Hepatocyte (in vitro differentiated cells): ENCODE measurements around the gene PGA5. TPM values are rescaled to one million over a fixed set of nuclear protein-coding genes. Genes with fewer than 3 reads are reported as not detected.
"Not testable (repeated sequence)": the region's sequence is repeated elsewhere in the genome, so short reads cannot be mapped to it uniquely, and the experiment has no call there.

Source experiments
- DNase-seq: peaks from one replicate; pipeline ENCODE4 v3.0.0-alpha.2; 2016; ENCODE audit warnings: low spot score
- H2AFZ ChIP-seq: fragments of 200-600 bp; sonication (generic); 2 replicates; pipeline ENCODE4 v1.6.0; 2016; ENCODE audit warnings: antibody characterized with exemption, mild to moderate bottlenecking
- H3K27ac ChIP-seq: fragments of 200-600 bp; sonication (generic); 2 replicates; pipeline ENCODE4 v1.5.1; 2016; ENCODE audit warnings: mild to moderate bottlenecking
- H3K27me3 ChIP-seq: fragments of 200-600 bp; sonication (generic); 2 replicates; pipeline ENCODE4 v1.6.1; 2016
- H3K36me3 ChIP-seq: fragments of 200-600 bp; sonication (generic); replicated peaks from 2 replicates; pipeline ENCODE4 v1.5.1; 2016; ENCODE audit warnings: low read depth; ENCODE audit not compliant: insufficient read depth
- H3K4me1 ChIP-seq: fragments of 200-600 bp; sonication (generic); 2 replicates; pipeline ENCODE4 v1.5.1; 2016; ENCODE audit warnings: mild to moderate bottlenecking, moderate library complexity; ENCODE audit not compliant: insufficient read depth
- H3K4me2 ChIP-seq: fragments of 200-600 bp; sonication (generic); 2 replicates; pipeline ENCODE4 v1.6.0; 2016
- H3K4me3 ChIP-seq: fragments of 200-600 bp; sonication (generic); 2 replicates; pipeline ENCODE4 v1.5.1; 2016; ENCODE audit warnings: mild to moderate bottlenecking
- H3K79me2 ChIP-seq: fragments of 200-600 bp; sonication (generic); 2 replicates; pipeline ENCODE4 v1.6.0; 2017; ENCODE audit warnings: mild to moderate bottlenecking
- H3K9me2 ChIP-seq: fragments of 200-600 bp; sonication (generic); replicated peaks from 2 replicates; pipeline ENCODE4 v1.6.0; 2017; ENCODE audit warnings: mild to moderate bottlenecking; ENCODE audit not compliant: insufficient read depth
- H3K9me3 ChIP-seq: fragments of 200-600 bp; sonication (generic); 2 replicates; pipeline ENCODE4 v1.5.1; 2016; ENCODE audit warnings: low read depth, mild to moderate bottlenecking
- H4K20me1 ChIP-seq: fragments of 200-600 bp; sonication (generic); 2 replicates; pipeline ENCODE4 v1.6.0; 2016; ENCODE audit warnings: mild to moderate bottlenecking; ENCODE audit not compliant: insufficient read depth, poor library complexity, severe bottlenecking
- WGBS: methylation state at CpG from one replicate; pipeline ENCODE4 v1.1.6; 2016; ENCODE audit warnings: low lambda C conversion rate; ENCODE audit errors: missing lambda C conversion rate; 5-methylcytosine and 5-hydroxymethylcytosine counted together
- polyA plus RNA-seq: library from polyadenylated mRNA; unstranded; fragments of >200 nt; fragmentation: Nextera tagmentation; extraction: Ambion mirVana; gene quantifications from 2 replicates; pipeline ENCODE4 v1.2.1, GENCODE V29; 2016
- total RNA-seq: library from RNA; depleted of rRNA; stranded (reverse); fragments of >200 nt; gene quantifications from 2 replicates; pipeline ENCODE4 v1.2.3, GENCODE V29; 2014

The PGA5 gene
- total and polyA plus RNA-seq, 2 experiments from 2014 or later = 0.77 to 1.8 TPM

DNA sequence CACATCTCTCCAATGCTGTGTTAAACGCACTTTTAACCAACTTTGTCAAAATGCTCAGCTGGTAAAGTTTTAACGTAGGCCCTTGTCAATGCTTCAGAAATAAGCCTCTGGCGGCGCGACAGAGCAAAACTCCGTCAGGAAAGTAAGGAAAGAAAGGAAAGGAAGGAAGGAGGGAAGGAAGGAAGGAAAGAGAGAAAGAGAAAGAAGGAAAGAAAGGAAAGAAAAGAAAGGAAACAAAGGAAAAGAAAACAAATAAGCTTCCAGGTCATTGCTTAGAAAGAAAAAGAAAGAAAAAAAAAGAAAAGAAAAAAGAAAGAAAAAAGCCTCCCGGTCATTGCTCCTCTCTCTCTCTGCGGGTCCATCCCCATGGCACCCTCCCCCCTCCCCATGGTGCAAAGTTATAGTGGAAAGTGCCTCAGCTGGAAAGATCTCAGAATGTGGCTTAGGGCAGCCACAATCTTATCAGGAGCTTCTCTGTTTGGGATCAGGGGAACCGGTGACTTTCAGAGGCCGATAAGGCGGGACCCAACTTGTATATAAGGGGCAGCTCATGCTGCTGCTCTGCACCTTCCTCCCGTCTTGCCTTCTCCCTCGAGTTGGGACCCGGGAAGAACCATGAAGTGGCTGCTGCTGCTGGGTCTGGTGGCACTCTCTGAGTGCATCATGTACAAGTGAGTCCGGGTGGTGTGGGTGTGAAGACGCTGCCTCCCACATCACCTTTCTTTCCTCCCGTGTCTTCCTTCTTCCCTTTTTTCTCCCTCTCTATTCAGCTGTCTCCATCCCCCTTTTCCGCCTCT is 37.8 kb upstream of the PGA5 start, which contains the start of gene PGA3:
TSS of gene PGA3 (plus strand) at position 566 of the 797 bp plus-strand sequence. CDS start at position 616, 50 bp downstream.
- H3K36me3 ChIP-seq, H2AFZ ChIP-seq, H3K4me3 ChIP-seq, H3K9me3 ChIP-seq, H3K27ac ChIP-seq, H4K20me1 ChIP-seq, H3K9me2 ChIP-seq, H3K4me2 ChIP-seq, H3K79me2 ChIP-seq, DNase-seq, H3K27me3 ChIP-seq, H3K4me1 ChIP-seq: not testable (repeated sequence)
- WGBS = 55% methylated on average over 16 of the region's 18 CpGs

DNA sequence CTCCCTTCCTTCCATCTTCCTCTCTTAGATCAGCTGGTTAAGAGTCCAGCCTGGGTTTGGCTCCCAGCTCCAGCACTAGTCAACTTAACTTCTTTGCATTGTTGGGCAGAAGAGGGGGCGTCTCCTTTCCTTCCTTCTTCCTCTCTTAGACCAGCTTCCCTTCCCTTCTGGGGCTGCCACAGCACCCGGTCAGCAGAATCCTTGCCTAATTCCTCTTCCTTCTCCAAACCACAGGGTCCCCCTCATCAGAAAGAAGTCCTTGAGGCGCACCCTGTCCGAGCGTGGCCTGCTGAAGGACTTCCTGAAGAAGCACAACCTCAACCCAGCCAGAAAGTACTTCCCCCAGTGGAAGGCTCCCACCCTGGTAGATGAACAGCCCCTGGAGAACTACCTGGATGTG is 37.1 kb upstream of the PGA5 start:
- H3K27me3 ChIP-seq, H4K20me1 ChIP-seq, H2AFZ ChIP-seq, H3K4me1 ChIP-seq, H3K4me2 ChIP-seq, H3K27ac ChIP-seq, H3K4me3 ChIP-seq, H3K9me2 ChIP-seq, H3K79me2 ChIP-seq, H3K9me3 ChIP-seq, DNase-seq, H3K36me3 ChIP-seq: not testable (repeated sequence)
- no CpG with 5 or more reads among the region's 5 CpGs for WGBS

DNA sequence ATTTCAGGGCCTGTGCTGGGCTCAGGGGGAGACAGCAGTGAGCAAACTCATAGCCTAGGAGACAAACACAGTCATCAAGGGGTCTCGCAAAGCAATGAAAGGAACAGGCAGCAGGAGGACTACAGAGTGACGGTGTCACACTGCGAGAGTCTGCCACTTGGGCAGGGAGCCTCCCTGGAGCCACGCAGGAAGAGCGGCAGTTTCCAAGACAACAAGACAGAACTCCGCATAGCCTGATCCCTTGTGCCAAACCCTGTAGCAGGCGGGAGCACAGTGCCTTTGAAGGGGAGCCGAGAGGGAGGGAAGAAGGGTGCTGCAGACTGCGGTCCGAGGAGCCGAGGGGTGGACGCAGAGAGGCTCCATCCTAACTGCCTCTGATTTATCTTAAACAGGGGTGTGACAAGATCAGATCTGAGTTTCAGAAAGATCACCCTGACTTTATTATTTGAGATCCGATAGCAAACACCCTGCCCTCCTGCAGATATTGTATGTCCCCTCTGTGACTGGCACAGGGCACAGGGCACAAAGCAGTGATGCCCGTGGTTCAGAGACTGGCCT is 36.4 kb upstream of the PGA5 start:
- not testable (repeated sequence) for H3K9me3 ChIP-seq, H3K4me2 ChIP-seq, H3K9me2 ChIP-seq, H4K20me1 ChIP-seq, H3K4me1 ChIP-seq, H3K36me3 ChIP-seq, H3K27me3 ChIP-seq, H3K79me2 ChIP-seq, H3K27ac ChIP-seq, DNase-seq, H3K4me3 ChIP-seq, H2AFZ ChIP-seq
- 83% methylated on average over 14 of the region's 14 CpGs for WGBS

DNA sequence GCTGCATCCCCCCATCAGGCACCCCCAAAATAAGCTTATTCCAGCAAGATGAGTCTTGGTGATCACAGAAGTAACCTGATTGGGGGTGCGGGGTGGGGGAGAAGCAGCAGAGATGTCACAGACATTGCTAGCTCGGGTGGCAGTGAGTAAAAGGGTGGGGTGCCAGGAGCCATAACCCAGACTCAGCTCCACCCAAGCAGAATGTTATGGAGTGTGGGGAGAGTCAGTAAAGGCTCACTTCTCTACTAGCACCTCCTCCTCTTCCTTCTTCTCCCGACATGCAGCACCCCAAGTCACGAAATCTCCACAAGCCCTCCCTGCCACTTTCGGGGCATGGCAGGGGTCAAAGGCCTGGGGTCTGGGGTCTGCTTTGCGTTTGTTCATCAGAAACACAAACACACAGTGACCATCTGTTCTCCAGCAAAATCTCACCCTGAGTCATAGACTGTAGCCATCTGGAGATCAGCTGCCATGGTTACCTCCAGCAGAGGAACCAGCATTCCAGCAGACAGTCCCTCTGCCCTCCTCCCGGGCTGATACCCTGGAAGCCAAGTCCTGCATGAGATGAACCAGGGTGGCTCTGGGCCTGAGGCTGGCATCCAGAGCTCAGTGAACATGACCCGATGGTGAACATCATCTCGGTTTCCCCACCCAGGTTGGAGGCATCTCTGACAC is 33.2 kb upstream of the PGA5 start:
- not testable (repeated sequence) for H3K27me3 ChIP-seq, H3K4me1 ChIP-seq, H4K20me1 ChIP-seq, H3K4me2 ChIP-seq, H3K27ac ChIP-seq, H2AFZ ChIP-seq, H3K36me3 ChIP-seq, DNase-seq, H3K9me3 ChIP-seq, H3K79me2 ChIP-seq, H3K4me3 ChIP-seq, H3K9me2 ChIP-seq
- WGBS = no CpG with 5 or more reads among the region's 9 CpGs

DNA sequence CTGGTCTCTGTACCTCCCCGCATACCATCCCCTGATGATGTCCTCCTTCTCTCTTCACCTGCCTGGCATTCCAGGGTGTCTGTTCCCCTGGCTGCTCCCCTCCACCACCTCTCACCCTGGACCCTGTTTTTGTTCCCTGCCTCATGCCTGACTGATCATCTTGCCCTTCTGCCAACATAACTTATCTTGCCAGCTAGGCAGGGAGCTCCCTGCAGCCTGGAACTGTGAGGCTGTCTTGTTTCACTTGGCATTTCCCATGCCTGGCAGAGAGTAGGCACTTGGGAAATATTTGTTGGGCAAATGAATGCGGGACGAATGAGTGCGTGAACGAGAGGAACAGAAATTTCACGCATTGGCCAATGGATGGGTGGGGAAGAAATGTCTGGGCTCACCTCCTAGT is 30.3 kb upstream of the PGA5 start:
- not testable (repeated sequence) for H3K9me2 ChIP-seq, H3K27ac ChIP-seq, H3K27me3 ChIP-seq, DNase-seq, H3K9me3 ChIP-seq, H3K4me2 ChIP-seq, H3K79me2 ChIP-seq, H3K36me3 ChIP-seq, H3K4me1 ChIP-seq, H4K20me1 ChIP-seq, H2AFZ ChIP-seq, H3K4me3 ChIP-seq
- no CpG with 5 or more reads among the region's 6 CpGs for WGBS

DNA sequence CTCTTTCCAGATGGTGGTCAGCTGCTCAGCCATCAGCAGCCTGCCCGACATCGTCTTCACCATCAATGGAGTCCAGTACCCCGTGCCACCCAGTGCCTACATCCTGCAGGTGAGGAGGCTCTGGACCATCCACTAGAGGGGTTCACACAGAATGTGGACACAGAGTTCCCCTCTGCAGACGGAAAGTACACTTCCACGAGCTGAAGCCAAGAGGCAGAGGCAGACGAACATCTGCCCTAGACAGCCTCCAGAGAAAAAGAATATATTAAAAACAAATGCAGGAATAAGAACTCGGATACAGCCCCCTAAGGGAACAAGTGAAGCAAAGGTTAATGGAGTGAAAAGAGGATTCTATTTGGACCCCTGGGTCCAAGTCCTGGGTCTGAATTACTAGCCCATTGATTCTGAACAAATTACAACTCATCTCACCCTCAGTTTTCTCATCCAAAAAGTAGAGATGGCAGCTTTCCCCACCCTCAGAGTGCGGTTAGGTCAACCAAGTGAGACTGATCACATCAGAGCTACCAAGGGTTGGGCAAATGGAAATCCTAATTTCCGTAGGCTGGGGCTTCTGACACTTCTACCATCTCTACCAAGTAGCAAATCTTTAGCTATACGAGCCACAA is 29.5 kb upstream of the PGA5 start:
- H3K36me3 ChIP-seq, H3K9me3 ChIP-seq, DNase-seq, H3K4me2 ChIP-seq, H3K9me2 ChIP-seq, H3K27ac ChIP-seq, H3K4me3 ChIP-seq, H4K20me1 ChIP-seq, H3K27me3 ChIP-seq, H2AFZ ChIP-seq, H3K4me1 ChIP-seq, H3K79me2 ChIP-seq: not testable (repeated sequence)
- WGBS = 89% methylated on average over 7 of the region's 10 CpGs

DNA sequence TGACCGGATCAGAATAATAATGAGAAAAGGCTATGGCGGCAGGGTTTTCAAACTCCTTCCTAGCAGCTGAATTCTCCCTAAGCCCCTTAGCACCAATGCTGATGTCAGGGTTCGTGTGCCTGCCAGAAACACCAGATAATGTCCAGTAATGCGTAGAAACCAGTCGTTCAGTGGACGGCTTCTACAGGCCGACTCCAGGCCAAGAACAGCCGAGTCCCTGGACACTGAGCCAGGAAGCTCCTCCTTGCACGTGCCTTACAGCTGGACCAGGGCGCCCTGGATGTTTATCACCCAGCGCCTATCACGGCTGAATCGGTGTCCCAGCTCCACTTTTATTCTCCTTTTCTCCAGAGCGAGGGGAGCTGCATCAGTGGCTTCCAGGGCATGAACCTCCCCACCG is 28.8 kb upstream of the PGA5 start:
- H3K9me2 ChIP-seq, H3K4me1 ChIP-seq, H2AFZ ChIP-seq, H3K9me3 ChIP-seq, H4K20me1 ChIP-seq, H3K27ac ChIP-seq, H3K36me3 ChIP-seq, DNase-seq, H3K79me2 ChIP-seq, H3K4me2 ChIP-seq, H3K4me3 ChIP-seq, H3K27me3 ChIP-seq: not testable (repeated sequence)
- WGBS = no CpG with 5 or more reads among the region's 15 CpGs

DNA sequence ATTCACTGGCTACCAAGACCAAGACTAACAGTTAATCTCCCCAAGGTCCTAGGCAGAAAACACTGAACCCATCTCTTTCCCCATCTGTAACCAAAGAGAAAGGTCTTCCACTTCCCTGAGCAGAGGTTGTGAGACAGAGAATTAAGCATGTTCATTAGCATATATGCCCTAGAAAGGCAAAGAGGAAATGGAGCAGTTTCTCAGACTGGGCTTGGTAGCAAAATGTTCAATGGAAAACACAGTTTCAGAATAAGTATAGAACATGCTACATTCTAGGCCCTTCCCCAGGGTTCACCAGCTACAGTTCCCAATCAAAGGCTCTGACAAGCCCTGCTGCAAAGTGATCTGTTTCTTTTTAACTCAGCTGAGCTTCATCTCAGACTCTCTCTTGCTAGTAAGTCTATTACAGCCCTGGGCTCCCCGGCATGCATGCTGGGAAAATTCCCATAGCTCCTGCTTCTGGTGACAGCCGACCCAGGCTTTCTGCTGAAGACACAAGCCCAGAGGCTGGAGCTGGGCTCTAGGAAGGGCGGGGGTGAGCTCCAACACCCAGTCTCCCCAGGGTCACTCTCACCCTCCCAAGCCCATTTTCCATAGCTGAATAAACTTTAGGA is 27.2 kb upstream of the PGA5 start:
- not testable (repeated sequence) for H3K27ac ChIP-seq, H4K20me1 ChIP-seq, H3K36me3 ChIP-seq, H3K4me1 ChIP-seq, H3K4me3 ChIP-seq, H2AFZ ChIP-seq, H3K27me3 ChIP-seq, H3K79me2 ChIP-seq, DNase-seq, H3K9me2 ChIP-seq, H3K9me3 ChIP-seq, H3K4me2 ChIP-seq
- no CpG with 5 or more reads among the region's 3 CpGs for WGBS
